NCI-H2196 (cell line): ENCODE measurements around the gene HDAC5.
"Not testable (repeated sequence)": the region's sequence is repeated elsewhere in the genome, so short reads cannot be mapped to it uniquely, and the experiment has no call there.

Source experiments
- DNase-seq: peaks from one replicate; lab custom pipeline; 2025; ENCODE audit not compliant: unreplicated experiment; lab: John Stamatoyannopoulos, UW

HDAC5 gene

DNA sequence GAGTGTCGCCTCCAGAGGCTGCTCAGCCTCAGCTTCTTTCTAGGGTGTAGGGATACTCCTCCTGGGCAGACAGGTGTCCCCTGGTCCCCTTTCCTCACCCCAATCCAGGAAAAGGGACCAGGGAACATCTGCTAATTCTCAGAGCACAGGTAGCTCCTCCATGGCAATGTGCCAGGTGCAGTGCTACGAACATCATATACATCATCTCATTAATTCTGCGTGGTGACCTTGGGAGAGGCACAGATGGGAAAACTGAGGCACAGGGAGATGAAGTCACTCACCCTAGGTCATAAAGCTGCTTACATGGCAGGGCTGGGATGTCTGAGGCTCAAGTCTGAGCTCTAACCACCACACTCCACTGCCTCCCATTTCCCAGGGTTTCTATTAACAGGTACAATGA lies 11.7 kb downstream of the HDAC5 start:
- no peak for DNase-seq

- DNase-seq = peak; percentile 97
These were observed 12.4 kb downstream of the HDAC5 start for GRCh38 chr17:44110823-44111633.

DNA sequence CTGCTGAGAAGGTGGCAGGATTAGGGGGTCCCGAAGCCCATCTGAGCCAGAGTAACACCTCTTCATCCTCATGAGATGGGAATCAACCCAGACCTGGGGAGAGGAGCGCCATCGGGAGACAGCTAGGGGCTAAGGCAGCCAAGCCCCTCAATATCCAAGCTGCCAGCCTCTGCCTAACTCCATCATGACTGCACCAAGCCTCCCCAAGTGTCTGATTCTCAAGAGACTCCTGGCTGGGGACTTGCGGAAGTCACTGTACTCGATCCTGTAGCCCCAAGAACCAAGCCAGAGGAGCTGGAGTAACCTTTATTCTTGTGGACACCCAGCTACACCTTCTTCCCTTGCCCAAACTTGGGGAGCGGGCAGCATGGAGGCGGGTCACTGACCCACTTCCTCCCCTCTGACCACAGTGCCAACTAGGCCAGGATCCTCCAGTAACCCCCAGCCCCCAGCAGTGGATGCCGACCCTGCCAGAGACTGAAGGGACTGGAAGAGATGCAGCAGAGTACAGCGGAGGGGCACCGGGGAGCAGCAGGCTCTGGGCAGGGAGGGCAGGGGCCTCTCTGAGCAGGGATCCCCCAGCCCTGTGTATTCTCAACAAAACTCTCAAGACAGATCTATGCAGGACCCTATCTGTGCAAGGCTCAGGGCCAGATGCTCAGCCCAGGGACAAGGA lies 13.3 kb downstream of the HDAC5 start:
- DNase-seq = no peak

DNA sequence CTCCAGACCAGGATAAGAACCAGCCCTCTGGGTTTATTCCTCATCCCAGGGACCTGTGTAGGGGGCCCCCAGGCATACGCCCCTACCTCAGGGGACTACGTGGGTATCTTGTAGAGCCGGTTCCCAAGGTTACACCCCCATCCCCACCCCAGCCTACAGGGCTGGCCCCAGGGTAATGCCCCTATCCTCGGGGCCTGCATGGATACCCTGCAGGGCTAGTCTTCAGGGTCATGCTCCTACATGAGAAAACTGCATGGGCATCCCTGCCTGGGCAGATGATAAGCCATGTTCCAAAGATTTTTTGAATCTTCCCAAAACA lies 14.2 kb downstream of the HDAC5 start:
- DNase-seq = no peak

DNA sequence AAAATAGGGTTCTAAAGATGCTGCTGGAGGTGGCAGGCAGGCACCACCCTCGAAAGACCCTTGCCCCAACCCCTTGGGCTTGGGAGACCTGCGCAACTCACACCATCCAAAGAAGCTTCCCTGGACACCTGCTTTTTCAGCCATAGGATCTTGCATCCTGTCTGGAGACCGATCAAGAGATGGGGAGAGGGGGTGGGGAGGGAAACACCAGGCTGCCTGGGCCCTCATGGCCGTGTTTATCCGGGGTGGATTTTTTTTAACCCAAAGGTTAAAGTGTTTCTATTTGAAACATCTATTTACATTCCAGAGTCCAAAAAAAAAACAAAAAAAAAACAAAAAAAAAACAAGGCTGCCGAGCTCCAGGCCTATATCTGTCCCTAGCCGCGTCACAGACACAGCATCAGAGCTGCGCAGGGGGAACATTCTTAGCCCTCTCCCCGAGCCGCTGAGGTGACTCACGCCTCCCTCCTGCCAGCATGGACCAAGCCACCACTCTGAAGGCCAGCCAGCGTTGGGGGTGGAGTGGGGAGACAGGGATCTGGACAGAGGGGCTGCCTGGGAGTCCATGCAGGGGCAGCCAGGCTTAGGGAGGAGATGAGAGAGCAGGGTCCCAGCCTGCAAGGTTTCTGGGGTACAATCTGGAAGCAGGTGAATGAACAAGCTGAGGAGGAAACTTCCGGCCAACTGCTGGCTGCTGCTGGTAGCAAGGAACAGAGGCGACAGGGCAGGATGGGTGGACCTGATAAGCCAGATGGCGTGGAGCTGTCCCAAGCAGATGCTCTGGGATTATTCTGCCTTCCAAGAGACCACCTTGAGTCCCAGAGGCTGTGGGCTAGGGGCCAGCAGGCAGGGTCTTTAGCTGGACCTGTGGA lies 14.8 kb downstream of the HDAC5 start:
- no peak for DNase-seq

DNA sequence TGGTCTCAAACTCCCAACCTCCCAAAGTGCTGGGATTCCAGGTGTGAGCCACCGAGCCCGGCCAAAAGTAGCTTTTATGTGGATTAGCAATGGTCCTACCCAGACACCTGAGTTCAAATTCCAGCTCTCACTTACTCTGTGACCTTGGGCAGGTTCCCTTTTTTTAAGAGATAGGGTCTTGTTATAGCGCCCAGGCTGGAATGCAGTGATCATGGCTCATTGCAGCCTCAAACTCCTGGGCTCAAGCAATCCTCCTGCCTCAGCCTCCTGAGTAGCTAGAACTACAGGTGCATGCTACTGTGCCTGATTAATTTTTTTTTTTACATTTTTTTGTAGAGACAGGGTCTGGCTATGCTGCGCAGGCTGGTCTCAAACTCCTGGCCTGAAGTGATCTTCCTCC lies 16.6 kb downstream of the HDAC5 start:
- no peak for DNase-seq

GRCh38 chr17:44105941-44106340 lies 17.5 kb downstream of the HDAC5 start:
- no peak for DNase-seq

- DNase-seq = no peak
These were observed 18.0 kb downstream of the HDAC5 start for GRCh38 chr17:44105483-44105882.

DNA sequence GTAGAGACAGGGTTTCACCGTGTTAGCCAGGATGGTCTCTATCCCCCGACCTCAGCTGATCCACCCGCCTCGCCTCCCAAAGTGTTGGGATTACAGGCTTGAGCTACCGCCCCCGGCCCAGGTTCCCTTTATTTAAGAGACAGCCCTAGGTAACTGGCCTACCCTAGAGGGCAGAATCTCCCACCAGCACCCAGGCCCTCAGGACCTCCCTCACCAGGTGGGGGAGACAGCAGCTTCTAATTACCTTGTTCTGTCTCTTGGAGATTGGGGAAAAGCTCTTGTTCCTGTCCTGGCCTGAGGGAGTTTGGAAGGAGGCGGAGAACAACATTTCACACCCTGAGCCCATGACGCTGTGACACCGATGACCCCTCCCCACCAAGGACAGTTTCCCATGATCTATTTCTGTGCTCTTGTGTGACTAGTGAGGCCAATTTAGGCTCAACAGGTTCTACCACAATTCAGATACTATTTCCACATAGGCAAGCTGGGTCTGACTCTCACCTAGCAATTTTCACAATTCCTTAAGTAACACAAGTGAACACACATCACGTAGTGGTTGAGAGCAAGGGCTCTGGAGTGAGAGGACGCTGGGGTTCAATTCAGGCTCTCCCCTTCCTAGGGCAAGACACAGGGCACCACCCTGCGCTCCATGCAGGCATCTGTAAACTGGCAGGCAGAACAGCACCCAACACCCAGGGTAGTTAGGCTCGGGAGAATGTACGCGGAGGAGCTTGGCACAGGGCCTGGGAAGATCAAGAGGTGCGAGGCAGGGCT lies 20.4 kb downstream of the HDAC5 start:
- DNase-seq = peak; percentile 33

DNA sequence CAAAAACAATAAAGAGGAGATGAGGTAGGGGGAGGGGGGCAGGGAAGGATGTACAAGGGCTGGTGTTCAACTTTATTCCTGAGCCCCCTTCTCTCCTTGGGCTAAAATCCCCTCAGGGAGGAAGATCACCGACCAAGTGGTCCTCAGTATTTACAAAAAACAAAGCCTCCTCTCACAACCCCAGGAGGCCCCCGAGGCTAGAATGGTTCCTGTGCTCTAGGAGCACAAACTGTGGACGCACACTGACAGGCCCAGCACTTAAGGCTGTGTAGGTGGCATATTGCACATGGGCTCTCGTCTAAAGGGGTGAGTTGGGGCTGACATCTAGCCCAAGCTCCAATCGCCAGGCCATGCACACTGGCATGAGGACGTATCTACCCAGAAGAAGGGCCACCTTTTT lies 21.6 kb downstream of the HDAC5 start:
- not testable (repeated sequence) for DNase-seq

GRCh38 chr17:44097110-44097958 lies 26.1 kb downstream of the HDAC5 start:
- DNase-seq = no peak

DNA sequence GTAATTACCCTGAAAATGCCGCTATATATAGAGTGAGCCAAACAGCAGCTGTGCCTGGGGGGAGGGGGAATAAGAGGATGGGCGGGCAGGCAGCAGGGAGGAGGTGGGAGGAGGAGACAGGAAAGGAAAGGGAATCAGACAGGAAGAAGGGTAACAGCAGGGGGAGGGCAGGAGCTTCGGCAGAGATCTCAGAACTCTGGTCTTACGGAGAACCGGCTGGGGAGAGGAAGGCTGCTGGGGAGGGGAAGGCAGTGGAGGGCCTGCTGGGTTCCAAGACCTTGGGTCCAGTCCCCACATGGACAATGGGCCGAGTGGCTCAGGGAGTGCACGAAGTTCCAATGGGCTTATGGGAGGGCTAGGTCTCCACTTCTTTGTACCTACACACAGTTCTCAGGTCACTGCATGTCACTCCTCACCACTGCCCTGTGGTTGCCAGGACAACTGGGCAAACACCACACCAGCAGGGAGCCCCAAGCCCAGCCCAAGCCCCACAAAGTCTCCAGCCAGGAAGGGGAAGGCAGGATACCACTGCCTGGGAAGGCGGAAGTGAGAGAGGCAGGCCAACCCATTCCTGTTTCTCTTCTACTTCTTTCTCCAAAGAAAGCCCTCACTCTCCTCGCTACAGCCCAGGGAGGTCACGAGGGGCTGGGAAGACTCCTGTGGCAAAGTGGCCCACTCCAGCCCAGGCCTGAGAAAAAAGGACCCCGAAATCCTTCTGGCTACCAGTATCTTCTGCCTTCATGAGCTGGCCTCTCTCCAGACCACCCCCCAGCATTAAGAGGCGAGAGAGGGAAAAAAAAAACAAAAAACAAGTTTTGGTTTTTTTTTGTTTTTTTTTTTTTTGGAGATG lies 27.6 kb downstream of the HDAC5 start:
- peak; percentile 70 for DNase-seq

GRCh38 chr17:44095388-44095646 lies 28.1 kb downstream of the HDAC5 start:
- no peak for DNase-seq

- no peak for DNase-seq
These were observed 28.6 kb downstream of the HDAC5 start for GRCh38 chr17:44094701-44095387.

- DNase-seq = no peak
These were observed 30.1 kb downstream of the HDAC5 start for GRCh38 chr17:44093231-44093900.

DNA sequence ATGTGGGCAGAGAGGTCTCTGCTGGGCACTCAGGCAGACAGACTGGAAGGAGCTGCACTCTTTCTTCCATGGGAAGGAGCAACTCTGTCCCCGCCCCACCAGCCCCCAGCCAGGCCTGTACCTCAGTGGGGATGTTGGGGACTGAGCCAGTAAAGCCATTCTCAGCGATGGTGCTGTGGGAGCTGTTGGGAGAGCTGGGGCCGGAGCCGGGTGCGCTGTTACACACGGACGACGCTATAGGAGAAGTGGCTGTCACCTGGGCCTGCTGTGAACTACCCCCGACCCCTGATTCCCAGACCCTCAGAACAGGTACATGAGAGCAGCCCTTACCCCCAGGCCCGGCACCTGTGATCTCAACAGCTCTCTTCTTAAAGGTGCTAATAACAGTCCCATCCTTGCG lies 31.4 kb downstream of the HDAC5 start:
- no peak for DNase-seq

DNA sequence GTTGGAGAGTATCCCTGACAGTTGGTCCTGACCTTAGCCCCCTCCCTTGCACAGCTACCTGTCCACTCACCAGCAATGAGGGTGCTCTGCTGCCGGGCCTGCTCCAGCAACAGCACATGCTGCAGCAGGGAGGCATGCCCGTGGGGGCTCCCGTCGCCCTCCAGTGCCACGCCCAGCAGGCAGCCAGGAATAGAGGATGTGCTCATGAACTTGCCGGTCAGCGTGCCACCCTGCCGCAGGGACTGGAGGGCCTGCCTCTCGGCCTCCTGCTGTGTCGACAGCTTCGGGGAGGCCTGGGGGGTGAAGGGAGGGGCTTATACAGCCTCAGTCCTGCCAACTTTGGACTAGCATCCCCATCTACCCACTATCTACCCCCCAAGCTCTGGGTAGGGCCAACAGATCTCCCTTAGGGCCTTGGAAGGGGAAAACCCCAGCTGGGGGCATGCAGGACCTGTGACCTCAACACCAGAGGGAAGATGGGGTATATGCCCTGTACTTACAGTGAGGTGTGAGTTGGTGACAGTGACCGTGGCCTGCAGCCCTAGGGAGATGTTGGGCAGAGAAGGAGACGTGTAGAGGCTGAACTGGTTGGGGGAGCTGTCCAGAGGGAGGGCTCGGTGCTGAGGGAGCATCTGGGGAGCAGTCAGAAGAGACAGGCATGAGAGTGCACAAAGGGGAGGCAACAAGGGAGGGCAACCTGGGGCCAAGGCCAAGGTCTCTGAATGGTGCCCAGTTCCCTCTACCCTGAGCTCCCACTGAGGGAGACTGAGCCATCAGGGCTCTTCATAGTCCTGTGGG lies 32.0 kb downstream of the HDAC5 start:
- DNase-seq = no peak

- DNase-seq = no peak
These were observed 35.2 kb downstream of the HDAC5 start for GRCh38 chr17:44088254-44088653.
